ENCODE results near the gene AEN. TPM values are rescaled to one million over a fixed set of nuclear protein-coding genes. Genes with fewer than 3 reads are reported as not detected.

Gene AEN
- total RNA-seq, 6 experiments from 2014 or later = 4.5 to 18.7 (median 7.3) TPM

DNA sequence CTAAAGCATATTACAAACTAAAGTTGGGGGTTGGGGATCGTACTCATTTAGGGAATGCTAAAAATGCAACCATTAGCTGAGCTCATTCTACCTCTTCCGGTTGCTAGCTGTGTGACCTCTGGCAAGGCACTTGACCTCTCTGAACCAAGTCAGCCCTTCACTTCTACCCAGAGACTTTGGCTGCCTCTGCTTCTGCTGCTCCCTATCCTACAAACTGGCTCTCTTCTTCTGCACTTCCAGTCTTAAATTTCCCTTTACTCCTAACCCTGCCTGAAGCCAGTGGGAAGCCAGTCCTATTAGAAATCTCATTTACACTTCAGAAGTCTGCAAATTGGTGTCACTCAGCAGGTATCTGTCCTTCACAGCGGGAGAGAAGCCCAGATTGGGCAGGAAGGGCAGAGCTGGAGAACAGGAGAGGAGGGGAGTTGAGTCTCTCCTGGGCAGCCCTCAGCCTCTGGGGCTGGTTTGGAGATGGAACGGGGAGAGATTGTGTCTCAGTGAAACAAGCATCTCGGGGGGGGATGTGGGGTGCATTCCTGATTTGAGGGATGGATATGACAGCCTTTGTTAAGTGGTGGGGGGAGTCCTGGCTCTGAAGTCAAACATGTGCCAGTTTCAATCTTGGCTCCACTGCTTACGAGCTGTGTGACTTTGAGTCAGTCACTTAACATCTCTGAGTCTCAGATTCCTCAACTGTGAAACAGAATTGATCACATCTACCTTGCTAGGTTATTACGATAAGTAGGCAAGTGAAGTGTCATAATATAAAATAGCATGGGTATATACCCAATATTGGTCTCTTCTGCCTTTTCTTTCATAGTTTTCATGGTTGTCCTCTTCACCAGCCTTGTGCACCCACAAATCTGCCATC is 7.8 kb upstream of the AEN start:
- no peaks in the 10 kb centered on the region for H3K27me3 ChIP-seq
- no peak for DNase-seq
- intact Hi-C loops (cut with DNase I) = loop anchor here (10.0 kb wide), 2 partner anchors 119 to 139 kb away; no protein-coding TSS in a partner anchor
- H3K27ac ChIP-seq = no peak overlapping the region
- no peaks in the 10 kb centered on the region for H3K9me3 ChIP-seq
- no peak for ATAC-seq
- 37% methylated on average over 5 of the region's 7 CpGs for WGBS (ENCODE audit: insufficient coverage, low coverage, low lambda C conversion rate, missing lambda C conversion rate)
- no peaks in the 10 kb centered on the region for H3K36me3 ChIP-seq
- no peak overlapping the region for H3K4me3 ChIP-seq
- H3K4me1 ChIP-seq = peaks cover 0 to 14% (median 9%) of the 10 kb centered on the region in 4 donors
- no peak for TF ChIP-seq POLR2A (IDR thresholded peaks at IDR 0.05)
- TF ChIP-seq, protein P1, sequence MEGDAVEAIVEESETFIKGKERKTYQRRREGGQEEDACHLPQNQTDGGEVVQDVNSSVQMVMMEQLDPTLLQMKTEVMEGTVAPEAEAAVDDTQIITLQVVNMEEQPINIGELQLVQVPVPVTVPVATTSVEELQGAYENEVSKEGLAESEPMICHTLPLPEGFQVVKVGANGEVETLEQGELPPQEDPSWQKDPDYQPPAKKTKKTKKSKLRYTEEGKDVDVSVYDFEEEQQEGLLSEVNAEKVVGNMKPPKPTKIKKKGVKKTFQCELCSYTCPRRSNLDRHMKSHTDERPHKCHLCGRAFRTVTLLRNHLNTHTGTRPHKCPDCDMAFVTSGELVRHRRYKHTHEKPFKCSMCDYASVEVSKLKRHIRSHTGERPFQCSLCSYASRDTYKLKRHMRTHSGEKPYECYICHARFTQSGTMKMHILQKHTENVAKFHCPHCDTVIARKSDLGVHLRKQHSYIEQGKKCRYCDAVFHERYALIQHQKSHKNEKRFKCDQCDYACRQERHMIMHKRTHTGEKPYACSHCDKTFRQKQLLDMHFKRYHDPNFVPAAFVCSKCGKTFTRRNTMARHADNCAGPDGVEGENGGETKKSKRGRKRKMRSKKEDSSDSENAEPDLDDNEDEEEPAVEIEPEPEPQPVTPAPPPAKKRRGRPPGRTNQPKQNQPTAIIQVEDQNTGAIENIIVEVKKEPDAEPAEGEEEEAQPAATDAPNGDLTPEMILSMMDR (IDR thresholded peaks at IDR 0.05) = no peak

DNA sequence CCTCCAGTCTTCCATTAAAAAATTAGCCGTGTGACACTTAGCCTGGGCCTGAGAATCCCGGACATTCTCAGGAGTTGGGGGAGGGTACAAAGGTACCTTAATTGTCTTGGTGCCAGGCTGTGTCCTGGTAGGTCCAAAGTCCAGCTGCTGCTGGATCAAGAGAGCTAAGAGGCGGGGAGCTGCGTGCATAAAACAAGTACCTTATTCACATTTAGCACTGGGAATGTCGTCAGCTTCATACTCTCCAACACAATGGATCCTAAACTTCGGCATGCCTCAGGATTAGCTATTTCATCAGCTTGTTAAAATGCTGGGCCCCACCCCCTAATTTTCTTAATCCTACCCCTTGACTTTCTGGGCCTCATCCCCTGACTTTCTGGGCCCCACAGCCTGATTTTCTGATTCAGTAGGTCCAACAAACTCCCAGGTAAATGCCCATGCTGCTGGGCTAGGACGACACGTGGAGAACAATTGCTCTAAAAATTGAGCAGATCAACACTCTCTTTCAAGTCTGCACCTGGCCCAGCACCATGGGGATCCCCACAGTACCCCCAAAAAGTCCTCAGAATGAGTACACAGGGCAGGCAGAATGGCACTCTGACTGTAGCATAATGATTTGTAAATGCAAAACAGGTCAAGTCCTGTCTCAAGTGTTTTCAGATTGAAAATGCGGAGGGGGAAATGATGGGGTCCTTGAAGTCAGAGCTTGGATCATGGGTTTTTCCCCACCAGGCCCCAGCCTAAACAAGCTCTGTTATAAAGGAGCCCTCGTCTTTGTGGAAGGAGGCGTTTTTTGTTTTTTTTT is 5.6 kb upstream of the AEN start:
- Histone ChIP-seq H3K27me3 (no peaks in the 10 kb centered on the region), H3K27ac (peak overlapping the region in 2 of 3 donors; percentile 67 to 87), H3K36me3 (no peaks in the 10 kb centered on the region), H3K9me3 (no peaks in the 10 kb centered on the region), H3K4me3 (no peak overlapping the region), H3K4me1 (peaks cover 0 to 14% (median 9%) of the 10 kb centered on the region in 4 donors)
- TF ChIP-seq, protein P1 (IDR thresholded peaks at IDR 0.05) = no peak
- TF ChIP-seq POLR2A (IDR thresholded peaks at IDR 0.05) = no peak
- DNase-seq (peak; percentile 57 to 85 (median 76)), ATAC-seq (peak; percentile 85 to 90 (median 86))
- intact Hi-C loops (cut with DNase I) = loop anchor here (10.0 kb wide), 2 partner anchors 121 to 141 kb away; no protein-coding TSS in a partner anchor
- 49% methylated on average over 10 of the region's 11 CpGs for WGBS (ENCODE audit: insufficient coverage, low coverage, low lambda C conversion rate, missing lambda C conversion rate)

DNA sequence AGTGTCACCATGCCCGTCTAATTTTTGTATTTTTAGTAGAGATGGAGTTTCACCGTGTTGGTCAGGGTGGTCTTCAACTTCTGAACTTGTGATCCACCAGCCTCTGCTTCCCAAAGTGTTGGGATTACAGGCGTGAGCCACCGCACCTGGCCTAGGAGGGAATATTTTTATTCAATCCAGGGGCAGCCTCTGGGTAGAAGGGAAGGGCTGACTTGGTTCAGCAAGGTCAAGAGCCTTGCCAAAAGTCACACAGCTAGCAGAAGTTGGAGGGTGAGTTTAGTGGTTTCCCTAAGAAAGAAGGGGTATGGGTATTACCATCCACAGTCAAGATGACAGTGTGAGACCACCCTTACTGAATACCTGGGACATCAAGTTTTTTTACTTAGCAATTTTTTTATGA is 4.9 kb upstream of the AEN start:
- Histone ChIP-seq H3K27ac (no peak overlapping the region), H3K9me3 (no peaks in the 10 kb centered on the region), H3K36me3 (no peaks in the 10 kb centered on the region), H3K4me3 (no peak overlapping the region), H3K27me3 (no peaks in the 10 kb centered on the region), H3K4me1 (peaks cover 0 to 19% (median 9%) of the 10 kb centered on the region in 4 donors)
- TF ChIP-seq POLR2A (IDR thresholded peaks at IDR 0.05) = no peak
- TF ChIP-seq, protein P1 (IDR thresholded peaks at IDR 0.05) = no peak
- DNase-seq (no peak), ATAC-seq (no peak)
- intact Hi-C loops (cut with DNase I) = loop anchor here (10.0 kb wide), 2 partner anchors 121 to 141 kb away; no protein-coding TSS in a partner anchor
- WGBS (ENCODE audit: insufficient coverage, low coverage, low lambda C conversion rate, missing lambda C conversion rate) = 87% methylated on average over 4 of the region's 4 CpGs

DNA sequence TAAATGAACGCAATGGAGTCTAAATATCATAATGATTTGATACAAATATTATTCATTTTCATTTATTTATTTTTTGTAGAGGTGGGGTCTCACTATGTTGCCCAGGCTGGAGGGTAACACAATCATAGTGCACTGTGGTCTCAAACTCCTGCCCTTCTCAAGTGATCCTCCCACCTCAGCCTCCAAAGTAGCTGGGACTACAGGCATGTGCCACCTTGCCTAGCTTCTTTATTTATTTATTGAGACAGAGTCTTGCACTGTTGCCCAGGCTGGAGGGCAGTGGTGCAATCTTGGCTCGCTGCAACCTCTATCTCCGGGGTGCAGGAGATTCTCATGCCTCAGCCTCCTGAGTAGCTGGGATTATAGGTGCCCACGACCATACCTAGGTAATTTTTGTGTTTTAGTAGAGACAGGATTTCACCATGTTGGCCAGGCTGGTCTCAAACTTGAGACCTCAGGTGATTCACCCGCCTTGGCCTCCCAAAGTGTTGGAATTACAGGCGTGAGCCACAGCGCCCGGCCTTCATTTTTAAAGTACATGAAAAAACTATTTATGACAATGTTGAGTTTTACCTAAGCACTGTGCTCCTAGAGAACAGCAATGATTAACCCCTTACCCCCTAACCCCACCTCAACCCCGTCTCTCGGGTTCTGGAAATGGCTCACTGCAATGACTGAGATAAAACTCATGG is 4.0 kb upstream of the AEN start:
- Histone ChIP-seq H3K4me3 (no peak overlapping the region), H3K36me3 (no peaks in the 10 kb centered on the region), H3K9me3 (no peaks in the 10 kb centered on the region), H3K4me1 (peaks cover 0 to 25% (median 9%) of the 10 kb centered on the region in 4 donors), H3K27ac (no peak overlapping the region), H3K27me3 (no peaks in the 10 kb centered on the region)
- intact Hi-C loops (cut with DNase I) = loop anchor here (10.0 kb wide), 2 partner anchors 122 to 142 kb away; no protein-coding TSS in a partner anchor
- no peak for TF ChIP-seq POLR2A (IDR thresholded peaks at IDR 0.05)
- TF ChIP-seq, protein P1 (IDR thresholded peaks at IDR 0.05) = no peak
- WGBS (ENCODE audit: insufficient coverage, low coverage, low lambda C conversion rate, missing lambda C conversion rate) = 92% methylated on average over 10 of the region's 10 CpGs
- DNase-seq (no peak), ATAC-seq (no peak)

Measured in right lobe of liver (tissue), 6 donors.